ENCODE results near the gene RAB42.

RAB42 gene

GRCh38 chr1:28552758-28553663 lies 39.1 kb upstream of the RAB42 start, which contains the start of gene TRNAU1AP:
TRNAU1AP (plus strand) TSS chr1:28553085; CDS start chr1:28553111, 26 bp downstream.
- DNase-seq, result peak; percentile 98 to 99
- H3K23ac ChIP-seq (ENCODE audit: low read length), result no peak within 1 kb of the TSS
- H3K4ac ChIP-seq (ENCODE audit: low read depth, low read length), result peak within 1 kb of the TSS; percentile 88
- peak within 1 kb of the TSS; percentile 97 for H3K14ac ChIP-seq (ENCODE audit: low read length)
- H3K4me1 ChIP-seq (ENCODE audit: control insufficient read depth in 1 of 2, insufficient read depth in 2 of 2, low read length in 2 of 2), result no peaks in the 10 kb centered on the region
- H2BK12ac ChIP-seq (ENCODE audit: low read length), result peak within 1 kb of the TSS; percentile 33
- no CpG with 5 or more reads among the region's 63 CpGs for WGBS (ENCODE audit: extremely low coverage, insufficient coverage, insufficient read length)
- peak within 1 kb of the TSS; percentile 84 for H2BK120ac ChIP-seq (ENCODE audit: insufficient read depth, low read length, poor library complexity)
- H4K12ac ChIP-seq (ENCODE audit: low read depth, low read length), result peak within 1 kb of the TSS; percentile 83
- H2AFZ ChIP-seq (ENCODE audit: insufficient read depth, low read length, poor library complexity), result peak within 1 kb of the TSS; percentile 75
- H3K36me3 ChIP-seq (ENCODE audit: control insufficient read depth in 1 of 2, insufficient read depth in 2 of 2, low read length in 2 of 2), result peaks cover 13 to 17% of the 10 kb centered on the region in 2 experiments
- H3K79me2 ChIP-seq (ENCODE audit: control insufficient read depth, insufficient read depth, low read length, poor library complexity), result peaks cover 6% of the 10 kb centered on the region
- H2BK5ac ChIP-seq (ENCODE audit: low read depth, low read length, poor library complexity), result peak within 1 kb of the TSS; percentile 88
- H3K79me1 ChIP-seq (ENCODE audit: low read length), result peaks cover 11% of the 10 kb centered on the region
- H4K8ac ChIP-seq (ENCODE audit: low read depth, low read length), result peak within 1 kb of the TSS; percentile 83
- peak within 1 kb of the TSS; percentile 50 for H2AK5ac ChIP-seq (ENCODE audit: low read length)
- H3K27ac ChIP-seq (ENCODE audit: low read depth, low read length), result peak within 1 kb of the TSS; percentile 52
- H4K91ac ChIP-seq (ENCODE audit: low read depth, low read length), result peak within 1 kb of the TSS; percentile 95
- peak within 1 kb of the TSS; percentile 69 for H3K4me2 ChIP-seq (ENCODE audit: low read length)
- H3K27me3 ChIP-seq (ENCODE audit: insufficient read depth, low read length), result no peaks in the 10 kb centered on the region
- H3K4me3 ChIP-seq (ENCODE audit: low read depth, low read length), result peak within 1 kb of the TSS; percentile 86
- H3K9ac ChIP-seq (ENCODE audit: low read length), result peak within 1 kb of the TSS; percentile 87
- H3K18ac ChIP-seq (ENCODE audit: low read length), result peak within 1 kb of the TSS; percentile 94
- no peaks in the 10 kb centered on the region for H3K9me3 ChIP-seq (ENCODE audit: insufficient read depth, low read depth, low read length)

- Histone ChIP-seq H2BK120ac (ENCODE audit: insufficient read depth, low read length, poor library complexity) (no peak overlapping the region), H3K36me3 (ENCODE audit: control insufficient read depth in 1 of 2, insufficient read depth in 2 of 2, low read length in 2 of 2) (peaks cover 51 to 61% of the 10 kb centered on the region in 2 experiments), H3K9me3 (ENCODE audit: insufficient read depth, low read depth, low read length) (no peaks in the 10 kb centered on the region), H3K79me2 (ENCODE audit: control insufficient read depth, insufficient read depth, low read length, poor library complexity) (no peaks in the 10 kb centered on the region), H3K18ac (ENCODE audit: low read length) (no peak overlapping the region), H4K12ac (ENCODE audit: low read depth, low read length) (no peak overlapping the region), H3K4me1 (ENCODE audit: control insufficient read depth in 1 of 2, insufficient read depth in 2 of 2, low read length in 2 of 2) (no peaks in the 10 kb centered on the region), H3K9ac (ENCODE audit: low read length) (no peak overlapping the region), H4K91ac (ENCODE audit: low read depth, low read length) (no peak overlapping the region), H3K4ac (ENCODE audit: low read depth, low read length) (no peak overlapping the region), H3K27ac (ENCODE audit: low read depth, low read length) (no peak overlapping the region), H4K8ac (ENCODE audit: low read depth, low read length) (no peak overlapping the region), H3K4me3 (ENCODE audit: low read depth, low read length) (no peak overlapping the region), H2AK5ac (ENCODE audit: low read length) (no peak overlapping the region), H2BK12ac (ENCODE audit: low read length) (no peak overlapping the region), H3K4me2 (ENCODE audit: low read length) (no peak overlapping the region), H2AFZ (ENCODE audit: insufficient read depth, low read length, poor library complexity) (no peak overlapping the region), H3K23ac (ENCODE audit: low read length) (no peak overlapping the region), H2BK5ac (ENCODE audit: low read depth, low read length, poor library complexity) (no peak overlapping the region), H3K27me3 (ENCODE audit: insufficient read depth, low read length) (no peaks in the 10 kb centered on the region), H3K14ac (ENCODE audit: low read length) (no peak overlapping the region), H3K79me1 (ENCODE audit: low read length) (no peaks in the 10 kb centered on the region)
- no peak for DNase-seq
- no CpG with 5 or more reads among the region's 3 CpGs for WGBS (ENCODE audit: extremely low coverage, insufficient coverage, insufficient read length)
These were observed 31.2 kb upstream of the RAB42 start for GRCh38 chr1:28560886-28561285.

DNA sequence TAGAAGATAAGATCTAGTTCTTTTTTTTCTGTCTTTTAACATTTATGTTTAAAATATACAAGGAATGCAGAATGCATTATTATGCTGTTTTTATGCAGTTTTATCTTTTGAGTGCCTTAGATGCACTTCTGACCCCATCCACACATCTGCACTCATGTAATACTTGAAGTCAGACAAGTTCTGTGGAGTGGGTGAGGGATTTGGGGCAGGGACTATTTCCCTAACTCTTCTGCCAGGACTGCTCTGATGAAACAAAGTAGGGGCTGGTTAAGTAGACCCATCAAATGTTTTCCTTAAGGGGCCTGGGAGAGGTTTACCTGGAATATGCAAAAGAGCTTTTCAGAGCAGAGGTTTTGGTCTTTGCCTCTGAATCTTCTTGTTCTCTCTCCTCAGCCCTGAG lies 27.8 kb upstream of the RAB42 start:
- Histone ChIP-seq H3K9me3 (ENCODE audit: insufficient read depth, low read depth, low read length) (no peaks in the 10 kb centered on the region), H3K23ac (ENCODE audit: low read length) (no peak overlapping the region), H3K27me3 (ENCODE audit: insufficient read depth, low read length) (no peaks in the 10 kb centered on the region), H3K18ac (ENCODE audit: low read length) (no peak overlapping the region), H3K4me1 (ENCODE audit: control insufficient read depth in 1 of 2, insufficient read depth in 2 of 2, low read length in 2 of 2) (no peaks in the 10 kb centered on the region), H2BK12ac (ENCODE audit: low read length) (no peak overlapping the region), H2BK5ac (ENCODE audit: low read depth, low read length, poor library complexity) (no peak overlapping the region), H3K4me2 (ENCODE audit: low read length) (no peak overlapping the region), H3K9ac (ENCODE audit: low read length) (no peak overlapping the region), H4K91ac (ENCODE audit: low read depth, low read length) (no peak overlapping the region), H4K8ac (ENCODE audit: low read depth, low read length) (no peak overlapping the region), H3K79me2 (ENCODE audit: control insufficient read depth, insufficient read depth, low read length, poor library complexity) (no peaks in the 10 kb centered on the region), H2BK120ac (ENCODE audit: insufficient read depth, low read length, poor library complexity) (no peak overlapping the region), H4K12ac (ENCODE audit: low read depth, low read length) (no peak overlapping the region), H3K4me3 (ENCODE audit: low read depth, low read length) (no peak overlapping the region), H3K27ac (ENCODE audit: low read depth, low read length) (no peak overlapping the region), H3K36me3 (ENCODE audit: control insufficient read depth in 1 of 2, insufficient read depth in 2 of 2, low read length in 2 of 2) (peaks cover 48 to 71% of the 10 kb centered on the region in 2 experiments), H3K4ac (ENCODE audit: low read depth, low read length) (no peak overlapping the region), H2AK5ac (ENCODE audit: low read length) (no peak overlapping the region), H2AFZ (ENCODE audit: insufficient read depth, low read length, poor library complexity) (no peak overlapping the region), H3K79me1 (ENCODE audit: low read length) (no peaks in the 10 kb centered on the region), H3K14ac (ENCODE audit: low read length) (no peak overlapping the region)
- no peak for DNase-seq

GRCh38 chr1:28565040-28565439 lies 27.0 kb upstream of the RAB42 start:
- Histone ChIP-seq H2AK5ac (ENCODE audit: low read length) (no peak overlapping the region), H3K4me3 (ENCODE audit: low read depth, low read length) (no peak overlapping the region), H3K79me2 (ENCODE audit: control insufficient read depth, insufficient read depth, low read length, poor library complexity) (no peaks in the 10 kb centered on the region), H2BK120ac (ENCODE audit: insufficient read depth, low read length, poor library complexity) (no peak overlapping the region), H2BK12ac (ENCODE audit: low read length) (no peak overlapping the region), H2AFZ (ENCODE audit: insufficient read depth, low read length, poor library complexity) (no peak overlapping the region), H3K23ac (ENCODE audit: low read length) (no peak overlapping the region), H4K91ac (ENCODE audit: low read depth, low read length) (no peak overlapping the region), H3K4me2 (ENCODE audit: low read length) (no peak overlapping the region), H3K4me1 (ENCODE audit: control insufficient read depth in 1 of 2, insufficient read depth in 2 of 2, low read length in 2 of 2) (no peaks in the 10 kb centered on the region), H4K12ac (ENCODE audit: low read depth, low read length) (no peak overlapping the region), H3K9ac (ENCODE audit: low read length) (no peak overlapping the region), H3K4ac (ENCODE audit: low read depth, low read length) (no peak overlapping the region), H3K36me3 (ENCODE audit: control insufficient read depth in 1 of 2, insufficient read depth in 2 of 2, low read length in 2 of 2) (peaks cover 49 to 69% of the 10 kb centered on the region in 2 experiments), H3K18ac (ENCODE audit: low read length) (no peak overlapping the region), H3K9me3 (ENCODE audit: insufficient read depth, low read depth, low read length) (no peaks in the 10 kb centered on the region), H2BK5ac (ENCODE audit: low read depth, low read length, poor library complexity) (no peak overlapping the region), H3K14ac (ENCODE audit: low read length) (no peak overlapping the region), H3K79me1 (ENCODE audit: low read length) (no peaks in the 10 kb centered on the region), H4K8ac (ENCODE audit: low read depth, low read length) (no peak overlapping the region), H3K27me3 (ENCODE audit: insufficient read depth, low read length) (no peaks in the 10 kb centered on the region), H3K27ac (ENCODE audit: low read depth, low read length) (no peak overlapping the region)
- WGBS (ENCODE audit: extremely low coverage, insufficient coverage, insufficient read length), result no CpG with 5 or more reads among the region's 7 CpGs
- DNase-seq, result no peak

Data from trophoblast cell (in vitro differentiated cells and primary cell).